IMR-90 (cell line): ENCODE results near the gene RFT1. TPM values are rescaled to one million over a fixed set of nuclear protein-coding genes. Genes with fewer than 3 reads are reported as not detected.

Experiments used
- ATAC-seq: fragments of 200-7000 bp; cut with Tn5 transposase; 2 replicates; pipeline ENCODE4 v1.9.1; 2020; ENCODE audit warnings: low read depth, mild to moderate bottlenecking, moderate library complexity
- BruUV-seq: library from RNA; stranded (reverse); fragments of 400-500 nt; replicated peaks from 2 replicates; lab custom pipeline; 2021; lab: Mats Ljungman, UMichigan
- CTCF ChIA-PET: fragments of 300-600 bp; formaldehyde crosslinking; extraction: SDS; loops from one replicate; lab custom pipeline; 2021; ENCODE audit warnings: antibody characterized with exemption; lab: Yijun Ruan, JAX
- POLR2A ChIA-PET: fragments of 300-600 bp; sonication (Branson Sonifier 250); formaldehyde crosslinking; loops from one replicate; lab custom pipeline; 2022; ENCODE audit warnings: antibody characterized with exemption; ENCODE audit not compliant: unreplicated experiment; lab: Charles Lee
- DNase-seq: peaks from one replicate; pipeline ENCODE4 v3.0.0; 2013
- H2AFZ ChIP-seq: replicated peaks from 2 replicates; pipeline ENCODE3; 2013; ENCODE audit warnings: low read length, mild to moderate bottlenecking; ENCODE audit not compliant: poor library complexity
- H2AK5ac ChIP-seq: 2 replicates; pipeline ENCODE4 v1.6.1; 2013; ENCODE audit warnings: low read depth, low read length, inconsistent platforms
- H2AK9ac ChIP-seq: replicated peaks from 2 replicates; pipeline ENCODE3; 2013; ENCODE audit warnings: mild to moderate bottlenecking, low read depth, low read length, moderate library complexity; ENCODE audit not compliant: poor library complexity
- H2BK120ac ChIP-seq: 2 replicates; pipeline ENCODE4 v1.6.1; 2013; ENCODE audit warnings: low read depth, low read length, inconsistent platforms
- H2BK15ac ChIP-seq: 3 replicates; pipeline ENCODE4 v1.6.1; 2013; ENCODE audit warnings: low read depth, low read length, inconsistent platforms
- H2BK20ac ChIP-seq: 2 replicates; pipeline ENCODE4 v1.6.1; 2013; ENCODE audit warnings: low read depth, mild to moderate bottlenecking, inconsistent platforms, low read length, moderate library complexity
- H2BK5ac ChIP-seq: 2 replicates; pipeline ENCODE4 v1.6.1; 2013; ENCODE audit warnings: mild to moderate bottlenecking, low read depth, low read length, inconsistent platforms; ENCODE audit not compliant: poor library complexity, severe bottlenecking
- H3K14ac ChIP-seq: replicated peaks from 2 replicates; pipeline ENCODE4 v1.6.1; 2013; ENCODE audit warnings: low read depth, low read length, inconsistent platforms
- H3K18ac ChIP-seq: 2 replicates; pipeline ENCODE4 v1.6.1; 2013; ENCODE audit warnings: low read depth, low read length, control low read depth
- H3K23ac ChIP-seq: 2 replicates; pipeline ENCODE4 v1.6.1; 2013; ENCODE audit warnings: low read depth, low read length, inconsistent platforms
- H3K27ac ChIP-seq: 2 replicates; pipeline ENCODE4 v1.5.1; 2013; ENCODE audit warnings: mild to moderate bottlenecking, control low read depth, low read length; ENCODE audit not compliant: insufficient read depth
- H3K27me3 ChIP-seq: 2 replicates; pipeline ENCODE4 v1.6.1; 2013; ENCODE audit warnings: low read length; ENCODE audit not compliant: control insufficient read depth, insufficient read depth
- H3K36me3 ChIP-seq: 2 replicates; pipeline ENCODE4 v1.6.1; 2013; ENCODE audit warnings: low read length, mixed read lengths; ENCODE audit not compliant: control insufficient read depth, insufficient read depth
- H3K4ac ChIP-seq: 2 replicates; pipeline ENCODE4 v1.6.1; 2013; ENCODE audit warnings: low read depth, low read length, inconsistent platforms
- H3K4me1 ChIP-seq: 2 replicates; pipeline ENCODE4 v1.6.1; 2013; ENCODE audit warnings: low read length, mixed read lengths; ENCODE audit not compliant: control insufficient read depth, insufficient read depth
- H3K4me2 ChIP-seq: 2 replicates; pipeline ENCODE4 v1.6.1; 2013; ENCODE audit warnings: low read depth, mild to moderate bottlenecking, control low read depth, low read length, moderate library complexity
- H3K4me3 ChIP-seq: 2 replicates; pipeline ENCODE4 v1.5.1; 2013; ENCODE audit warnings: low read depth, mild to moderate bottlenecking, control low read depth, low read length, moderate library complexity; ENCODE audit not compliant: insufficient read depth
- H3K56ac ChIP-seq: 2 replicates; pipeline ENCODE4 v1.6.1; 2013; ENCODE audit warnings: low read length, inconsistent platforms; ENCODE audit not compliant: insufficient read depth; ENCODE audit errors: extremely low read depth
- H3K79me1 ChIP-seq, 2 experiments: 2 replicates each; pipeline ENCODE4 v1.6.1; 2013; ENCODE audit warnings: low read length in 2 of 2, inconsistent platforms in 1 of 2, low read depth in 1 of 2
- H3K9ac ChIP-seq: 2 replicates; pipeline ENCODE4 v1.6.1; 2013; ENCODE audit warnings: low read depth, low read length, control low read depth
- H3K9me1 ChIP-seq: 2 replicates; pipeline ENCODE4 v1.6.1; 2013; ENCODE audit warnings: low read length, inconsistent platforms; ENCODE audit not compliant: insufficient read depth
- H3K9me3 ChIP-seq: 2 replicates; pipeline ENCODE4 v1.6.1; 2013; ENCODE audit warnings: low read length; ENCODE audit not compliant: control insufficient read depth, insufficient read depth
- H4K20me1 ChIP-seq: 2 replicates; pipeline ENCODE4 v1.6.1; 2013; ENCODE audit warnings: low read length, inconsistent platforms; ENCODE audit not compliant: insufficient read depth
- H4K5ac ChIP-seq: 2 replicates; pipeline ENCODE4 v1.6.1; 2013; ENCODE audit warnings: mild to moderate bottlenecking, low read depth, low read length, control low read depth
- H4K8ac ChIP-seq, 2 experiments: 2 replicates each; pipeline ENCODE4 v1.6.1; 2013; ENCODE audit warnings: low read depth in 2 of 2, low read length in 2 of 2, control low read depth in 1 of 2, inconsistent platforms in 1 of 2
- H4K91ac ChIP-seq: 2 replicates; pipeline ENCODE4 v1.6.1; 2013; ENCODE audit warnings: low read depth, low read length, inconsistent platforms; ENCODE audit not compliant: insufficient read depth
- BHLHE40 ChIP-seq: fragments of 150-350 bp; IDR thresholded peaks from 2 replicates; pipeline ENCODE4 v1.6.1; 2016; ENCODE audit warnings: mild to moderate bottlenecking, low read depth, low read length
- CEBPB ChIP-seq: IDR thresholded peaks from 2 replicates; pipeline ENCODE4 v1.6.1; 2012; ENCODE audit warnings: low read depth, low read length, improper control_type of control experiment
- CHD1 ChIP-seq: IDR thresholded peaks from 2 replicates; pipeline ENCODE4 v1.6.1; 2012; ENCODE audit warnings: low read depth, low read length, improper control_type of control experiment
- MXI1 ChIP-seq: IDR thresholded peaks from 2 replicates; pipeline ENCODE4 v1.6.1; 2012; ENCODE audit warnings: low read depth, mild to moderate bottlenecking, low read length, moderate library complexity, borderline replicate concordance
- NFE2L2 ChIP-seq: fragments of 150-350 bp; IDR thresholded peaks from 2 replicates; pipeline ENCODE4 v1.6.1; 2016; ENCODE audit warnings: low read depth, mild to moderate bottlenecking, low read length
- POLR2A ChIP-seq: IDR thresholded peaks from 2 replicates; pipeline ENCODE4 v1.6.1; 2012; ENCODE audit warnings: mild to moderate bottlenecking, low read depth, low read length
- RCOR1 ChIP-seq: IDR thresholded peaks from 2 replicates; pipeline ENCODE4 v1.6.1; 2012; ENCODE audit warnings: mild to moderate bottlenecking, low read length, improper control_type of control experiment; ENCODE audit not compliant: insufficient replicate concordance
- RFX5 ChIP-seq: IDR thresholded peaks from 2 replicates; pipeline ENCODE4 v1.8.0; 2012; ENCODE audit warnings: low read depth, mild to moderate bottlenecking, low read length, moderate library complexity
- SMC3 ChIP-seq: fragments of 150-350 bp; IDR thresholded peaks from 2 replicates; pipeline ENCODE4 v1.6.1; 2016; ENCODE audit warnings: low read depth, mild to moderate bottlenecking, antibody characterized with exemption, low read length, moderate library complexity
- WGBS, 2 experiments: methylation state at CpG; one replicate each; pipeline versions ENCODE4 v1.1.5 to v1.1.7; 2013; ENCODE audit warnings: missing lambda C conversion rate in 2 of 2; ENCODE audit not compliant: insufficient read length in 1 of 2; ENCODE audit errors: extremely low coverage in 2 of 2; 5-methylcytosine and 5-hydroxymethylcytosine counted together
- dilution Hi-C: fragments of 300-500 bp; cut with HindIII; formaldehyde crosslinking; loops from one replicate; pipeline ENCODE4 v1.14.3; 2018; ENCODE audit warnings: low sequenced_read_pairs; ENCODE audit not compliant: unreplicated experiment
- in situ Hi-C: fragments of 300-500 bp; cut with MboI; formaldehyde crosslinking; loops from 3 replicates; pipeline ENCODE4 v1.14.3; 2019; ENCODE audit warnings: low sequenced_read_pairs, inconsistent platforms, mixed read lengths
- intact Hi-C: fragments of 100-400 bp; cut with micrococcal nuclease; formaldehyde crosslinking; loops from 2 replicates; pipeline ENCODE4 v1.10.0; 2022
- polyA plus RNA-seq, 3 experiments: library from polyadenylated mRNA; depleted of rRNA; stranded (reverse); fragments of >200 nt; gene quantifications; 2 replicates each; pipeline ENCODE4 v1.2.3, GENCODE V29; 2012; ENCODE audit warnings: low replicate concordance in 1 of 3
- total RNA-seq: library from RNA; depleted of rRNA; stranded (reverse); fragments of >200 nt; gene quantifications from 2 replicates; pipeline ENCODE4 v1.2.3, GENCODE V29; 2012
- TF ChIP-seq, protein P1 (sequence below): conservative IDR thresholded peaks from 2 replicates; pipeline ENCODE4 v1.5.1; 2012; ENCODE audit warnings: mild to moderate bottlenecking, low read depth, low read length, improper control_type of control experiment
- TF ChIP-seq, protein P2 (sequence below): fragments of 150-350 bp; IDR thresholded peaks from 2 replicates; pipeline ENCODE4 v1.6.1; 2017; ENCODE audit warnings: mild to moderate bottlenecking, antibody characterized with exemption, low read length, low read depth
- TF ChIP-seq, protein P3 (sequence below): fragments of 150-350 bp; IDR thresholded peaks from 2 replicates; pipeline ENCODE4 v1.6.1; 2016; ENCODE audit warnings: low read depth, mild to moderate bottlenecking, low read length, moderate library complexity, borderline replicate concordance

RFT1 gene
- total and polyA plus RNA-seq, 2 of the 4 experiments (the other 2 are of a cell fraction): 14.5 to 23.5 TPM

DNA sequence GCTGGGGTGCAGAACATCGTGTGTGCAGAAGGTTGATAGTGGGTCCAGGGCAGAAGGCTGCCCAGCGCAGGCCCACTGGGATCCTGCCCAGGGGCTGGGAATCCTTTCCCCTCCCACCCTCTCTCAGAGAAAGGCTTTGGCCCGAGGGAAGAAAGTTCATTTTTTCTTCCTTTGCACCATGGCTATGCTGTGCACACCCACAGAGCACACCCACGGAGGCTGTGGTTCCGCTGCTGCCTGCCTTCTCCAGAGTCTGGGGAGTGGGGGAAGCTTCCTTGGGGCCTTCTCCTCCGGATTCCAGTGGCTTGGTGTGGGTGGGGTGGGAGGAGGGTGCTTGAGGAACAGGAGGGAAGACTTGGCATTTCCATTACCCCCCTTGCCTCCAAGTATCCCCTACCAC is 23.7 kb upstream of the RFT1 start:
- H3K23ac ChIP-seq: no peak overlapping the region
- in situ Hi-C loops (no loop called here), intact Hi-C loops (no loop called here), dilution Hi-C loops (no loop called here)
- no peak overlapping the region for H2BK20ac ChIP-seq
- H3K4ac ChIP-seq: no peak overlapping the region
- H2BK15ac ChIP-seq: no peak overlapping the region
- peaks cover 36% of the 10 kb centered on the region for H3K27me3 ChIP-seq
- H2AFZ ChIP-seq: no peak overlapping the region
- ChIA-PET CTCF (no interaction called here), POLR2A (no interaction called here)
- no peak overlapping the region for H3K18ac ChIP-seq
- WGBS, 2 experiments: no CpG with 5 or more reads among the region's 6 CpGs
- no peak overlapping the region for H3K4me3 ChIP-seq
- no peaks in the 10 kb centered on the region for H3K36me3 ChIP-seq
- H2BK120ac ChIP-seq: no peak overlapping the region
- H3K56ac ChIP-seq: no peak overlapping the region
- ATAC-seq (no peak; the same call in 1 of the 2 replicates), DNase-seq (no peak)
- BruUV-seq: no TSS peak
- H4K20me1 ChIP-seq: no peaks in the 10 kb centered on the region
- no peak overlapping the region for H3K27ac ChIP-seq
- H3K4me2 ChIP-seq: no peak overlapping the region
- H3K4me1 ChIP-seq: peaks cover 6% of the 10 kb centered on the region
- no peak overlapping the region for H4K91ac ChIP-seq
- TF ChIP-seq POLR2A (no peak), CHD1 (no peak), RCOR1 (no peak), MXI1 (no peak), CEBPB (no peak), NFE2L2 (no peak), RFX5 (no peak), BHLHE40 (no peak), SMC3 (no peak)
- TF ChIP-seq, protein P1, sequence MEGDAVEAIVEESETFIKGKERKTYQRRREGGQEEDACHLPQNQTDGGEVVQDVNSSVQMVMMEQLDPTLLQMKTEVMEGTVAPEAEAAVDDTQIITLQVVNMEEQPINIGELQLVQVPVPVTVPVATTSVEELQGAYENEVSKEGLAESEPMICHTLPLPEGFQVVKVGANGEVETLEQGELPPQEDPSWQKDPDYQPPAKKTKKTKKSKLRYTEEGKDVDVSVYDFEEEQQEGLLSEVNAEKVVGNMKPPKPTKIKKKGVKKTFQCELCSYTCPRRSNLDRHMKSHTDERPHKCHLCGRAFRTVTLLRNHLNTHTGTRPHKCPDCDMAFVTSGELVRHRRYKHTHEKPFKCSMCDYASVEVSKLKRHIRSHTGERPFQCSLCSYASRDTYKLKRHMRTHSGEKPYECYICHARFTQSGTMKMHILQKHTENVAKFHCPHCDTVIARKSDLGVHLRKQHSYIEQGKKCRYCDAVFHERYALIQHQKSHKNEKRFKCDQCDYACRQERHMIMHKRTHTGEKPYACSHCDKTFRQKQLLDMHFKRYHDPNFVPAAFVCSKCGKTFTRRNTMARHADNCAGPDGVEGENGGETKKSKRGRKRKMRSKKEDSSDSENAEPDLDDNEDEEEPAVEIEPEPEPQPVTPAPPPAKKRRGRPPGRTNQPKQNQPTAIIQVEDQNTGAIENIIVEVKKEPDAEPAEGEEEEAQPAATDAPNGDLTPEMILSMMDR: no peak
- TF ChIP-seq, protein P2, sequence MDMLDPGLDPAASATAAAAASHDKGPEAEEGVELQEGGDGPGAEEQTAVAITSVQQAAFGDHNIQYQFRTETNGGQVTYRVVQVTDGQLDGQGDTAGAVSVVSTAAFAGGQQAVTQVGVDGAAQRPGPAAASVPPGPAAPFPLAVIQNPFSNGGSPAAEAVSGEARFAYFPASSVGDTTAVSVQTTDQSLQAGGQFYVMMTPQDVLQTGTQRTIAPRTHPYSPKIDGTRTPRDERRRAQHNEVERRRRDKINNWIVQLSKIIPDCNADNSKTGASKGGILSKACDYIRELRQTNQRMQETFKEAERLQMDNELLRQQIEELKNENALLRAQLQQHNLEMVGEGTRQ: no peak
- TF ChIP-seq, protein P3, sequence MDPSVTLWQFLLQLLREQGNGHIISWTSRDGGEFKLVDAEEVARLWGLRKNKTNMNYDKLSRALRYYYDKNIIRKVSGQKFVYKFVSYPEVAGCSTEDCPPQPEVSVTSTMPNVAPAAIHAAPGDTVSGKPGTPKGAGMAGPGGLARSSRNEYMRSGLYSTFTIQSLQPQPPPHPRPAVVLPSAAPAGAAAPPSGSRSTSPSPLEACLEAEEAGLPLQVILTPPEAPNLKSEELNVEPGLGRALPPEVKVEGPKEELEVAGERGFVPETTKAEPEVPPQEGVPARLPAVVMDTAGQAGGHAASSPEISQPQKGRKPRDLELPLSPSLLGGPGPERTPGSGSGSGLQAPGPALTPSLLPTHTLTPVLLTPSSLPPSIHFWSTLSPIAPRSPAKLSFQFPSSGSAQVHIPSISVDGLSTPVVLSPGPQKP: no peak
- H3K9ac ChIP-seq: no peak overlapping the region
- no peaks in the 10 kb centered on the region for H3K9me3 ChIP-seq
- H3K79me1 ChIP-seq: no peaks in the 10 kb centered on the region
- no peak overlapping the region for H4K5ac ChIP-seq
- no peak overlapping the region for H2AK9ac ChIP-seq
- no peak overlapping the region for H3K14ac ChIP-seq
- H2BK5ac ChIP-seq: no peak overlapping the region
- H3K9me1 ChIP-seq: no peaks in the 10 kb centered on the region
- no peak overlapping the region for H4K8ac ChIP-seq
- no peak overlapping the region for H2AK5ac ChIP-seq
